ENCODE data around the gene MED13L. TPM values are rescaled to one million over a fixed set of nuclear protein-coding genes. Genes with fewer than 3 reads are reported as not detected.

Gene MED13L
- total and polyA plus RNA-seq, 2 of the 8 experiments (the other 6 are each of a cell fraction or from before 2014, with no cell fraction given): 15.9 to 51.7 TPM

DNA sequence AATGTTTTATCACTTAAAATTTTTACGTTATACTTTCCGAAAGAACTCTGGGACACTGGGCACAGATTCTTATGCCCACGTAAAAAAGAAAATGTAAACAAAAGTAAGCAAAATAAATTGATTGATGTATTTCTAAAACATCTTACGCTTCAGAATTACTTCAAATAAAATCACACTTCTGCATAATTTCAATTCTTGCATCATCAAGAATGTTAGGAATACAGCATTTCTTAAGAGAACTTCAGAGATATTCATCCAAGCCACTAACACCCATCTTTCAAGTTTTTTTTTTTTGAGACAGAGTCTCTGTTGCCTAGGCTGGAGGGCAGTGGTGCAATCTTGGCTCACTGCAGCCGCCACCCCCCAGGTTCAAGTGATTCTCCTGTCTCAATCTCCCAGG is 180.6 kb downstream of the MED13L start:
- no peaks in the 10 kb centered on the region for H3K79me1 ChIP-seq (ENCODE audit: low read depth, low read length)
- H3K4me1 ChIP-seq (replicated peaks in 1 of 4; ENCODE audit: control insufficient read depth in 3 of 4, insufficient read depth in 4 of 4, low read length in 3 of 4): no peaks in the 10 kb centered on the region; a peak in 1 of 7 replicates
- peaks cover 0 to 21% of the 10 kb centered on the region in 2 experiments; a peak in 2 of 4 replicates for H3K79me2 ChIP-seq (ENCODE audit: control insufficient read depth in 1 of 2, insufficient read depth in 2 of 2, low read length in 2 of 2)
- no peak overlapping the region for H2BK12ac ChIP-seq (ENCODE audit: low read depth, low read length)
- no peak overlapping the region for H3K4me2 ChIP-seq (ENCODE audit: insufficient read depth in 1 of 2, low read depth in 2 of 2, low read length in 2 of 2)
- no peak overlapping the region for H2BK15ac ChIP-seq (ENCODE audit: low read length)
- CTCF ChIA-PET (ENCODE audit: partially characterized antibody): no interaction called here
- H3K4me3 ChIP-seq (ENCODE audit: extremely low read depth in 1 of 4, insufficient read depth in 2 of 4, low read depth in 3 of 4, low read length in 4 of 4): no peak overlapping the region
- 87 to 100% methylated on average over 1 to 5 of the region's 5 CpGs for WGBS, 2 experiments (ENCODE audit: extremely low coverage in 1 of 2, insufficient coverage in 1 of 2, insufficient read length in 1 of 2, insufficient replicate concordance in 2 of 2, low coverage in 1 of 2, low lambda C conversion rate in 2 of 2, missing lambda C conversion rate in 1 of 2)
- DNase-seq (ENCODE audit: low read depth in 1 of 2, low spot score in 2 of 2) (no peak), FAIRE-seq (no peak)
- POLR2A ChIA-PET (ENCODE audit: partially characterized antibody): no interaction called here
- no peak overlapping the region for H2BK20ac ChIP-seq (ENCODE audit: low read length)
- H3K9me3 ChIP-seq (ENCODE audit: insufficient read depth in 2 of 2, low read depth in 1 of 2, low read length in 1 of 2): no peaks in the 10 kb centered on the region
- H3K27ac ChIP-seq (ENCODE audit: low read depth, low read length): no peak overlapping the region
- H4K20me1 ChIP-seq (replicated peaks in 1 of 2; ENCODE audit: control insufficient read depth in 1 of 2, insufficient read depth in 2 of 2, low read length in 2 of 2): no peaks in the 10 kb centered on the region
- no peak overlapping the region for H2BK120ac ChIP-seq (replicated peaks; ENCODE audit: low read depth, low read length)
- no peak overlapping the region for H2AFZ ChIP-seq (ENCODE audit: low read length)
- H3K27me3 ChIP-seq (replicated peaks in 1 of 4; ENCODE audit: control insufficient read depth in 3 of 4, extremely low read depth in 1 of 4, insufficient read depth in 3 of 4, low read length in 3 of 4): no peaks in the 10 kb centered on the region
- H3K4ac ChIP-seq (replicated peaks; ENCODE audit: insufficient read length, low read depth, low read length): no peak overlapping the region
- H3K23me2 ChIP-seq (ENCODE audit: low read depth, low read length): no peaks in the 10 kb centered on the region
- no peak overlapping the region for H3K23ac ChIP-seq (ENCODE audit: insufficient read length)
- H4K5ac ChIP-seq (ENCODE audit: insufficient read length, low read depth, low read length): no peak overlapping the region
- no peak overlapping the region for H3K9ac ChIP-seq (replicated peaks in 1 of 4; ENCODE audit: extremely low read depth in 1 of 4, low read depth in 3 of 4, low read length in 3 of 4)
- H3K18ac ChIP-seq (ENCODE audit: extremely low read depth, low read length): no peak overlapping the region
- H3K36me3 ChIP-seq (ENCODE audit: control insufficient read depth in 2 of 4, insufficient read depth in 4 of 4, low read length in 3 of 4): no peaks in the 10 kb centered on the region
- no peak overlapping the region for H3K56ac ChIP-seq (replicated peaks; ENCODE audit: insufficient read length, low read depth, low read length)
- no peak overlapping the region for H2BK5ac ChIP-seq (ENCODE audit: low read depth, low read length)
- H4K91ac ChIP-seq (replicated peaks; ENCODE audit: insufficient read length, low read length): no peak overlapping the region
- no peak overlapping the region for H4K8ac ChIP-seq (ENCODE audit: extremely low read depth, insufficient read depth, low read length)
- TF ChIP-seq ASH2L (IDR thresholded peaks at IDR 0.05; ENCODE audit: low read length) (no peak), SUZ12 (IDR thresholded peaks at IDR 0.05; ENCODE audit: low read length) (no peak), CEBPB (IDR thresholded peaks at IDR 0.05; ENCODE audit: low read depth, low read length) (no peak), EGR1 (IDR thresholded peaks at IDR 0.05; ENCODE audit: borderline replicate concordance, low read depth, low read length) (no peak), SP4 (IDR thresholded peaks at IDR 0.05; ENCODE audit: low read length) (no peak), NANOG (IDR thresholded peaks at IDR 0.05; ENCODE audit: insufficient read depth, low read depth, low read length, poor library complexity, severe bottlenecking) (no peak), CREB1 (IDR thresholded peaks at IDR 0.05) (no peak), YY1 (IDR thresholded peaks at IDR 0.05; ENCODE audit: low read depth, low read length) (no peak)
- TF ChIP-seq, protein P1, sequence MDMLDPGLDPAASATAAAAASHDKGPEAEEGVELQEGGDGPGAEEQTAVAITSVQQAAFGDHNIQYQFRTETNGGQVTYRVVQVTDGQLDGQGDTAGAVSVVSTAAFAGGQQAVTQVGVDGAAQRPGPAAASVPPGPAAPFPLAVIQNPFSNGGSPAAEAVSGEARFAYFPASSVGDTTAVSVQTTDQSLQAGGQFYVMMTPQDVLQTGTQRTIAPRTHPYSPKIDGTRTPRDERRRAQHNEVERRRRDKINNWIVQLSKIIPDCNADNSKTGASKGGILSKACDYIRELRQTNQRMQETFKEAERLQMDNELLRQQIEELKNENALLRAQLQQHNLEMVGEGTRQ (IDR thresholded peaks at IDR 0.05; ENCODE audit: low read length): no peak
- TF ChIP-seq, protein P2, sequence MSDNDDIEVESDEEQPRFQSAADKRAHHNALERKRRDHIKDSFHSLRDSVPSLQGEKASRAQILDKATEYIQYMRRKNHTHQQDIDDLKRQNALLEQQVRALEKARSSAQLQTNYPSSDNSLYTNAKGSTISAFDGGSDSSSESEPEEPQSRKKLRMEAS (IDR thresholded peaks at IDR 0.05): no peak
- H2AK5ac ChIP-seq (ENCODE audit: low read depth, low read length): no peak overlapping the region
- H3K14ac ChIP-seq (ENCODE audit: insufficient read length): no peak overlapping the region
